ENCODE measurements around the gene FNDC1.

Gene FNDC1

DNA sequence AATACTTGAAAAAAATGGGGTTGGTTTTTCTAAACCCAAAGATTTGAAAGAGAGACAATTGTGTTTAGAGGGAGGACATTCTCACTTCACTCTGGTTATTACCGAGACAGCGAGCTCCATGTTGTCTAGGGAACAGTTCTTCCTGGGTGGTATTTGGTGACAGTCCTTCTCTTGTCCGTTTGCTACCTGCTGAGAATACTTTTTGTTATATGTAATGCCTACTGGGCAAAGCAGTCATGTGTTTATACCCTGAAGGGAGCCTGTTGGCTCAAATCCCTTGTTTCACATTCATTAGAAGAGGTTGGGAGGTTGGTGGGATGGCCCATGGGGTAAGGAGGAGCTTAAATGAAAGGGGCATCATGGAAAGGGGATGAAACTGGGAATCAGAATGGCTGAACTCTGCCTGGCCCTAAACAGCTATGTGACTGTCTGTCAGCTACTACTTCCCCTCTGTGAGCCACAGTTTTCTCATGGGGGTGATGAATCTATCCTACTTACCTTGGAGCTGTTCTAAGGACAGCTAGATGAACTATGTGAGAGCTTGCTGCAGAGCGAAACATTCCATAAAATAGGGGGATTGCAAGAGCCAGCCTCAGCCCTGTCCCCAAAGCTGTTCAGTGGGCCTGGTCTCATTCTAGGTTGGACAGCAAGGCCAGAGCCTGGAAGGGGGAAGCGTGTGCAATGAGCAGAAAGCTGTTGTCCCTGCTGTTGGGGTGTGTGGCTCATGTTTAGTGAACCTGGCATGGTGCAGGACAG lies 43.5 kb downstream of the FNDC1 start:
- DNase-seq, result no peak

DNA sequence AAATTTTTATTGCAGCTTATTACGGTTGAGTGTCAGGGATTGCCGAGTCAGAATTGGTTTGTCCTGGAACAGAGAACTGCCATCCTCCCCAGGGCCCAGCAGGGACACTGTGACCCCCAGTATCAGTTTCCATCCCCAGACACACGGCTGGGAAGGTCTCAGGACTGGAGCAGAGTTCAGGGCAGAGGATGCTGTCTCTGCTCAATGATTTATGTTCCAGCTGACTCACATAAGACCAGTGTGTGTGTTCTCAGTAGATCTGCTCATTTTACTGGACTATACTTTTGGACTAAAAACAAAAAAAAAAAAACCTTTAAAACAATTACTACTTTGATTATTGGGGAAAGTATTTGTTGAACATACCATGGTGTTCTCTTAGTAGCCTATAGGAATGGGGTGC lies 44.2 kb downstream of the FNDC1 start:
- no peak for DNase-seq

DNA sequence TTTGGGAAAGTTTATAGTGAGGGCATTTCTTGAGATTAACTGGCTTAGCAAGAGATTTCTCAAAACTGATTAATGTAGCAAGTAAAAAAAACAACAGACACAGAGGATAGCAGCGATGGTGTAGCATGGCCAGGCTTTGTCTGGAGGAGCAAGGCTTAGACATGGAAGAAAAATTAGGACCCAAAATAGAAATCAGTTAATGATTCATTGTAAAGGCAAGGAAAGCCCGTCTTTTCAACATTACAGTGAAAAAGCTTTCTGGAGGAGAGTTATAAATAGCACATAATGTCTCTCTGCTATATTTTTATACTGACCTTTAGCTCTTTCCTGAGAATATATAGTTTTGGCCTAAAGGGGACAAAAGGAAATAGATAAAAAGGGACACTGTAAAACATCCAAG lies 45.1 kb downstream of the FNDC1 start:
- no peak for DNase-seq

DNA sequence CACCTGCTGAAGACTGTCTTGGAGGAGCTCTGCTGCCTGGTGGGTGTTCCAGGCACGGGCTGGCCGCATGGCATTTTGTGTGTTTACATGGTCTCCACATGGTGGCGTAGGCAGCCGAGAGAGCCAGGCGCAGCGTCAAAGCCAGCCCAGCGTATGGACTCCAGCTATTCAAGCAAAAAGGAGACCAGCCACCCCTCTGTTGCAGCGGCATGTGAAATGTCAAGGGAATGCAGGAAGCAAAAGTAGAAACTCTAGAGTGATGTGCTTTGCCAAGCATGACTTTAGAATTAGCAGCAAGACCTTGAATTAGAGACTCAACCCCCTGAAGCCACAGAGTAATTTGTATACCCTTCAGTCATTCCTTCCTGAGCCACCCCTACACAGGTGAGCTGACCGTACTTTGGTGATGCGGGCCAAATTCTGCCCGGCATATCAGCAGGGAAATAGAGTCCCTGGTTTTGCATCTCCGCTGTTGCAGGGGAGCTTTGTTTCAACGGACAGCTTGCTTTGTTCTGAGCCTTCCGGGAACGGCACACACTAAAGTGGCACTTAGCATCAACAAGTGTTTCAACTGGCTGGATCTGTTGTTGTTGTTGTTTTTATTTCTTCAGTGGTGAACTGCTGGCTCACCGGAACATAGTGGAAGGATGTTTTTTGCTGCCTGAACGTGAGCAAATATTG lies 48.5 kb downstream of the FNDC1 start:
- no peak for DNase-seq

DNA sequence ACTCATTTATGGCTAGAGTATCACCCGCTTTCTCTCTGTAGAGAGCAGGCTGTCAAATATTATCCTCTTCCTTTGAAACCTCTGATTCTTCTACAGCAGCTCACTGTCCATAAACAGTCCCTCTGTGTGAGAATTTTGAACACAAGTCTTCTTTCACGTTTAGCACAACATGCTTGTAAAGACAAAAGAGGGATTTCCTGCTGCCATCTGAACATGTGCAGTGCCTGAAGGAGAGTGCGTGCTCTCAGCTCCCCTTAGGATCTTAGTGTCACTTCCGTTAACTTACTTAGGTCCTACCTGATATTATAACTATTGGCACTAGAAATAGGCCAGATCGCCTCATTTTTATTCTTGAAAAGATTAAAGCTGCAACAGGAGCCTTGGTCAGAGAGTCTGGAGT lies 50.9 kb downstream of the FNDC1 start:
- no peak for DNase-seq

DNA sequence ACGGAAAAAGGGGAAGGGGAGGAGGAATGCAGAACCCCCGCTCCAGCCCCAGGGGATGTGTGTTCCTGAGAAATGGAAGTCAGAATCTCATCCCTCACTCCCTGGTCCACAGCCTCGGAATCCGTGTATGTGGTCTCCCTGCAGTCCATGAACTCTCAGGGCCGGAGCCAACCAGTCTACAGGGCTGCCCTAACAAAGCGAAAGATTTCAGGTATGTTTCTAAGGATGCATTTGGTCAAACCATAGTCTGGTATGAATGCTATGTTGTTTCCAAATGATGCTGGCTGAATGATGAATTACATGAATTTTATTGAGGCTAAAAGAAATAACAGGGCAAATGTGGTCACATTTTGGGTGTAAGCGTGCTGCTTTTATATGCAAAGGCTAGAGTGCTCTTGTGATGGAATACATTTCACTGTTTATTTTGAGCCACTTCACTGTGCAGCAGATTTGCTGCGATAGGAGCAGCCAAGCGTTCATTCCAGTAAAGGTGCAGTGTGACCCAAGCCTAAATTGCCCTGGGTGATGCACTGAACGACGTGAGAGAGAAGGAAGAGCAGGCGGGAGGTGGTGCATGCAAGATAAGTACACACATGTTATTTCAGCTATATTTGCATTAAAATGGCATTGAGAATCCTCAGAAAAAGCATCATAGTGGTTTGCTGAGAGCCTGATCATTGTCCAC lies 52.4 kb downstream of the FNDC1 start:
- no peak for DNase-seq

DNA sequence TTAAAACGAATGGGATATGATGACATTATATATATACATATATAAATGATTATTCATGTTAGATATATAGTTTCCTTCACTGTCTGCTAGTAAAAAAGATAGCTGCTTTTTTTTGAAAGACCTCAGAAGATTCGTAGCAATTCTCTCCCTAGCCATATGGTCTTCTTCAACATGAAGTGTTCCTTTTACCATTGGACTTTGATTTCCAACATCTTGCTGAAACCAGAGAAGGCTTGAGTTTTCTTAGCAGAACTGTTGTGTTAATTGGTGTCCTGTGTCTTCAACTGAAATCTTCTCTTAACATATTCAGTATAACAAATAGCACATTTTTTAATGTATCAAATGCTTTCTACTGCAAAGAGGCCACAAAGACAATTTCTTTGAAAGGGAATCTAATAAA lies 55.3 kb downstream of the FNDC1 start:
- DNase-seq, result no peak

DNA sequence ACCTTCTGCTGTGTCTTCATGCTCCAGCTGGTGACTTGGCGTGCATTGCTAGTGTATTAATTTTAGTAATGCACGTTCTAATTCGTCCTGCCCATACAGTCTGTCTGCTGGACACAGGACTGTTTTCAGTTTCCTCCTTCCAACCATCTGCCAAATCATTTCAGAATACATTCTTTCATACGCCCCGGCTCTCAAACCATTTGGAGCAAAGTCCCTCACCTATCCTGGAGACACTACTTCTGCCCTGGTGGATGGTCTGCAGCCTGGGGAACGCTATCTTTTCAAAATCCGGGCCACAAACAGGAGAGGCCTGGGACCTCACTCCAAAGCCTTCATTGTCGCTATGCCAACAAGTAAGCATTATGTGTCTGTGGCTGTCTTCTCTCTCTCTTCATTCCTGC lies 60.5 kb downstream of the FNDC1 start:
- DNase-seq, result no peak

DNA sequence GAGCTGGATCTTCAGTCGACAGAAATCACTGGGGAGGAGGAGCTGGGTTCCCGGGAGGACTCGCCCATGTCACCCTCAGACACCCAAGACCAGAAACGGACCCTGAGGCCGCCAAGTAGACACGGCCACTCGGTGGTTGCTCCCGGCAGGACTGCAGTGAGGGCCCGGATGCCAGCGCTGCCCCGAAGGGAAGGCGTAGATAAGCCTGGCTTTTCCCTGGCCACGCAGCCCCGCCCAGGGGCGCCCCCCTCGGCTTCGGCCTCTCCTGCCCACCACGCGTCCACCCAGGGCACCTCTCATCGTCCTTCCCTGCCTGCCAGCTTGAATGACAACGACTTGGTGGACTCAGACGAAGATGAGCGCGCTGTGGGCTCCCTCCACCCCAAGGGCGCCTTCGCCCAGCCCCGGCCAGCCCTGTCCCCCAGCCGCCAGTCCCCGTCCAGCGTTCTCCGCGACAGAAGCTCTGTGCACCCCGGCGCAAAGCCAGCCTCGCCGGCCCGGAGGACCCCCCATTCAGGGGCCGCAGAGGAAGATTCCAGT lies 63.0 kb downstream of the FNDC1 start:
- DNase-seq, result no peak

DNA sequence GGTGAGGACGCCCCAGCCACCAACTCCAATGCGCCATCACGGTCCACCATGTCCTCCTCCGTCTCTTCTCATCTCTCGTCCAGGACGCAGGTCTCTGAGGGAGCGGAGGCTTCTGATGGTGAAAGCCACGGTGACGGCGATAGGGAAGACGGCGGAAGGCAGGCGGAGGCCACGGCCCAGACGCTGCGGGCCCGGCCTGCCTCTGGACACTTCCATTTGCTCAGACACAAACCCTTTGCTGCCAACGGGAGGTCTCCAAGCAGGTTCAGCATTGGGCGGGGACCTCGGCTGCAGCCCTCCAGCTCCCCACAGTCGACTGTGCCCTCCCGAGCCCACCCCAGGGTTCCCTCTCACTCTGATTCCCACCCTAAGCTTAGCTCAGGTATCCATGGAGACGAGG lies 63.6 kb downstream of the FNDC1 start:
- DNase-seq, result no peak

DNA sequence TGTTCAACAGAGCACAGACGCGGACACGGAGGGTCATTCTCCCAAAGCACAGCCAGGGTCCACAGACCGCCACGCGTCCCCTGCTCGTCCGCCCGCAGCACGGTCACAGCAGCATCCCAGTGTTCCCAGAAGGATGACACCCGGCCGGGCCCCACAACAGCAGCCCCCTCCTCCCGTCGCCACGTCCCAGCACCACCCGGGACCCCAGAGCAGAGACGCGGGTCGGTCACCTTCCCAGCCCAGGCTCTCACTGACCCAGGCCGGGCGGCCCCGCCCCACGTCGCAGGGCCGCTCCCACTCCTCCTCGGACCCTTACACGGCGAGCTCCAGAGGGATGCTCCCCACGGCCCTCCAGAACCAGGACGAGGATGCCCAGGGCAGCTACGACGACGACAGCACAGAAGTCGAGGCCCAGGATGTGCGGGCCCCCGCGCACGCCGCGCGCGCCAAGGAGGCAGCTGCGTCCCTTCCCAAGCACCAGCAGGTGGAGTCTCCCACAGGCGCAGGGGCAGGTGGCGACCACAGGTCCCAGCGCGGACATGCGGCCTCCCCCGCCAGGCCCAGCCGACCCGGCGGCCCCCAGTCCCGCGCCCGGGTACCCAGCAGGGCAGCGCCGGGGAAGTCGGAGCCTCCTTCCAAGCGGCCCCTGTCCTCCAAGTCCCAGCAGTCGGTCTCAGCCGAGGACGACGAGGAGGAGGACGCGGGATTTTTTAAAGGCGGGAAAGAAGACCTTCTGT lies 64.3 kb downstream of the FNDC1 start:
- DNase-seq, result no peak

DNA sequence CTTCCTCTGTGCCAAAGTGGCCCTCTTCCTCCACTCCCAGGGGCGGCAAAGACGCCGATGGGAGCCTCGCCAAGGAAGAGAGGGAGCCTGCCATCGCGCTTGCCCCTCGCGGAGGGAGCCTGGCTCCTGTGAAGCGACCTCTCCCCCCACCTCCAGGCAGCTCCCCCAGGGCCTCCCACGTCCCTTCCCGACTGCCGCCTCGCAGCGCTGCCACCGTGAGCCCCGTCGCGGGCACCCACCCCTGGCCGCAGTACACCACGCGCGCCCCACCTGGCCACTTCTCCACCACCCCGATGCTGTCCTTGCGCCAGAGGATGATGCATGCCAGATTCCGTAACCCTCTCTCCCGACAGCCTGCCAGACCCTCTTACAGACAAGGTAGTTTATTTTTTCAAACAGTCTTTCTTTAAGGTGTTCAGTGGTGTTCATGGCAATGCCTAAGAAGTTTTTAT lies 64.9 kb downstream of the FNDC1 start:
- no peak for DNase-seq

DNA sequence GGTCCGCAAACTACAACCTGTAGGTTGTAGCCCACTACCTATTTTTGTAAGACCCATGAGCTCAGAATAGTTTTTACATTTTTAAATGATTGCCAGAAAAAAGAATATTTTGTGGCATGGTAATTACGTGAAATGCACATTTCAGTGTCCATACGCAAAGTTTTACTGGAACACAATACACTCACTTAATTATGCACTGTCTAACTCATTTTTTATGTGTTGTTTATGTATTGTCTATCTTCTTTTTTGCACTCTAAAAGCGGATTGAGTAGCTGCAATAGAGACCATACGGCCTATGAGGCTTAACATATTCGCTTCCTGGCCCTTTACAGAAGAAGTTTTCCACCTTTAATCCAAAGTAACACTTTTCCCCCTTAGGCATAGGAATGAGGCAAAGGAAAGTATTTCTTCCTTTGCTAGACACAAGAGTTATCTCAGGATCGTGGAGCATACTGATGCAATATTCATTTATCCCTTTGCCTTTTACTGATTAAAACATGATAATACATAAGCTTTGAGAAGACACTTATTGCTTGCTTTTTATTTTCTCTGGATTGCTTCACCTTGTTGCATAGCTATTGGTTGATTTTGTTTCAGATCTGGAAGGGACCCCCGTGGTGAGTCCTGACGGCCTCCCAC lies 69.8 kb downstream of the FNDC1 start:
- DNase-seq, result no peak

DNA sequence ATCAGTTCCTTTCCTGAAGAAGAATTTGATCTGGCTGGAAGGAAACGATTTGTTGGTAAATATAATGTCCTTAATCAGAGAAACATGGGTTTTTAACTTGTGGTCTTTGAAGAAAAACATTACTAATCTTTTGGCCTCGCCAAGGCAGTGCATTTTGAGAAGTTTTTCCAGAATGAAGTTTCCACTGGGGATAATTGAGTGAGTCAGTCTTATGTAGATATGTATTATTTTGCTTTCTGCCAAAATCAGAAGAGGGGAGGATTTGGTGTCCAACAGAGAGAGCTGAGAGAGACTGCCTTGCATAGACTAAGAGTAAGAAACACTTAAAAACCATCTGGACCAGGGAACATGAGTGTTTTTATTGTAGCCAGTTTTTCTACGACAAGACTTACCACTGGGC lies 79.9 kb downstream of the FNDC1 start:
- no peak for DNase-seq

DNA sequence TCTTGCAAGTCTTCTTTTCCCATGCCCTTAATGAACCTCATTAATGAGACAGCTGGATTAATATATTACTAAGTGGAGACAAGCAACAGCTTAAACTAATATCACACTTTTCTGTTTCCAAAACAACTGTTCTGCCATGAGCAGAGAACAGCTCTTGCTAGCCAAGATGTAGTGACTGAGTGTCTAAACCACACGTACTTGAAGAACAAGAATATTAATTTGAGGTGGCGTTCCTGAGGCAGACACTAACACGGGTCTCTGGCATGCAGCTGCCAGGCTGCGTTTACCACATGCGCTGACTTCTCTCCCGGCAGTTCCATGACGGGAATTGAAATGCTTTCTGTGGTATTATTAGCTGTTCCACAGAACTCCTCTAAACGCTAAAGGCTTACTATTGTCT lies 80.6 kb downstream of the FNDC1 start:
- DNase-seq, result no peak

DNA sequence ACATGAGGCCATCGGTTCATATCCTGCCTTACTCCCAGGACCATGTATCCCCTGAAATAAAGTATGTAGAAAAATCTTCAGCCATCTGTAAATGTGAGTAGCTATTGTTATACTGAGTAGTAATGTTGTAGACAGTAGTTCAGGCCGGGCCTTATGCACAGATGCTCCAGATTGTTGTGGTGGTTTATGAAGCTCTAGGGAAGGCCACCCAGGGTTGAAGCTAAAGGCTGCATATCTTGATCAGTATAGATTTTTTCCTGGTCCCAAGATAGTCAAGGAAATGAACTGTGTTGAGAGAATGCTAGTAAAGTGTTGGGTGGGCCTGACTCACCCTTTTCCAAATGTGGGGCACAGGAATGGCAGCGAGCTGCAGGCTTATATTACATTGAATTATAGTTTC lies 81.4 kb downstream of the FNDC1 start:
- no peak for DNase-seq

DNA sequence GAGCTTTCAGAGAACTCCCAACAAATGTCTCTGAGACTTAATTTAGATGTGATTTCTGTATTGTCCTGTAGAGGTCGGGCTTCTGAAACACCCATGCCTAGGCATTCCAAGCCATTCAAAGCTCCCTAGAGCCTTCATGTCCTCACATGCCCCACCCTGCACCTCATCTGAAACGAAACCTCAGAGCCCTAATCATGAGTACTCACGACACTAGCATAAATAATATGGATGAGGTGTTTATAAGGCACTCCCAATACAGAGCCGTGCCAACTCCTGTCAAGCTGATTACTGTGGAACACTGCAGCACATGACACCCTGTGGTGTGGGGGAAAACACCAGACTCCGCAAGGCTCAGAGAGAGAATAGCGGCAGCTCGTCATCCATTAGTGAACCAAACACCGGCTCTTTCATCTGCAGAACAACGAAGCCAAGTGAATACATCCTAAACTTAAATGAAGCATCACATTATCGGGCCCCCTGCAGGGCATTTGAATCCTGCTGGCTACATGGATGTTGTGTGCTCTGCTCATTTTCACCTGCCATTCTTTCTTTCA lies 83.8 kb downstream of the FNDC1 start:
- DNase-seq, result peak; percentile 89

DNA sequence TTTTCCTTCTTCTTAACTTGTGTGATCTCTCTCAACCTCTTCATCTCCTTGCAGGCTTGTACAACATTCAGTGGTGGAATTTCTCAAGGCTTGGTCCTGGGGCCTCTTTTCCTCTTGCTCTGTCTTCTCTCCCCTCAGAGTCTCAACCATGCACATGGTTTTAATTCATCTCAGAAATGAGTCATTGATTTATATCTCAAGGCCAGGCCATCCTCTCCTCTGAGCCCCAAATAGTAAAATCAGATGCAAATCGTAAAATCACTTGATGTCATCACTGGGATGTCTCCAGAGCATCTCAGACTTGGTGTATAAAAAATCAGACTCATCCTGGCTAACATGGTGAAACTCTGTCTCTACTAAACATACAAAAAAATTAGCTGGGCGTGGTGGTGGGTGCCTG lies 85.0 kb downstream of the FNDC1 start:
- no peak for DNase-seq

DNA sequence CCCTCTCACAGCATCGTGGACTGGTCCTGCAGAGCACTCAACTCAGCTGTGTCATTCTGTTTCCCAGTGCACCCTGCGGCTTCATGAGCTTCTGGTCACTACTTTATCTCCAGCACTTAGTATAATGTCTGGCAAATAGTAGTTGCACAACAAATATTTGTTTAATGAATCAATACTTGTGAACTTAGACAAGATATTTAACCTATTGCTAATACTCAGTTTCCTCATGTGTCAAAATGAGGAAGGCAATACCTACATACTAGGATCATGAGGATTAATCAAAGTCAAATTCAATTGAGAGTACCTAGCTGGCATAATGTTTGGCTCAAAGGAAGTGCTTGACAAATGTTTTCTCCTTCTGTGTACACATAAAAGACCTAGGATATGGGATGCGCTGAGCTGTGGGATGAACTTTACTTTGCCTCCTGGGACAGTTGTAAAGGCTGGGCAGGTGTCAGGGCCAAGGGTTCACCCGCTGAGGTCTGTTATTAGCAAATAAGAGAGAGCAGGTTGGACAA lies 86.3 kb downstream of the FNDC1 start:
- DNase-seq, result no peak

DNA sequence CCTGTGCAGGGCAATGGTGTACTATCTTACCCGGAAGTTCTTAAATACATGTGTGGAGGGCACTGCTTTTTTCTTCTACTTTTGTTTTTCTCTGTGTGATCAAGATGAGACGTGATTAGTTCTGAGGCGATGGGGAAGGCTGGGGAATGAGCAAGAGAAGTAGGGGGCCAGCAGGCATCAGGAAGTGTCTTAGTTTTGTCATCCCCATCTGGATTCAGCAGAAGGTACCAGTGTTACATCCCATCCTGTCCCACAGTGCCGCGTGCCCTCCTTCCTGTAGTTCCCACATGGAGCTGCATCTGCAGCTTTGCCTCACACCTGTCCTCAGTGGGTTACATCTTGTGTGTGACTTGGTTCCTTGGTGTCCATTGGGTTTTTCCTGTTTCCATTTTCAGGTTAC lies 86.9 kb downstream of the FNDC1 start:
- no peak for DNase-seq

DNA sequence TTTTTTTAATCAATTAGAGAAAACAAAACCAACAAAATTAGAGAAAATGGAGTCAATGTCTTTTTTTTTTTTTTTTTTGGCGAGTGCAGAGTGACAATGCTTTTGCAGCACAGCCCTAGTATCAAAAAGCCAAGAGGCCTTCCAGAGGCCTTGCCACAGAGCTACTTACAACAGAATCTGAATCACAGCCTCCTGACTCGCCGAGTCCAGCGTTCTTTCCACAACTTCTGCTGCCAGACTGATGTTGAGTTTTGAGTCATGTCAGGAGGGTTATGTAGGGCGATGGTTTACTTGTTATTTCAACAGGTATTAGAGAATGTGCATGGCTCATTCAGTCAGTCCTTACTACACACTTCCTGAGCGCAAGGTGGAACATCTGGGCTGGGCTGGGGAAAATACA lies 88.6 kb downstream of the FNDC1 start:
- no peak for DNase-seq
